Uterus (tissue), 2 donors: ENCODE measurements around the gene KLF15.

Experiments used
- CTCF ChIP-seq, 4 experiments: fragments of 200-600 bp in 2 of 4; fragments of 450-650 bp in 2 of 4; sonication (generic) in 2 of 4; IDR thresholded peaks; one replicate each; pipeline ENCODE4 v1.5.1; 2016 to 2019; ENCODE audit warnings: antibody characterized with exemption in 4 of 4, mild to moderate bottlenecking in 2 of 4, moderate library complexity in 1 of 4
- POLR2A ChIP-seq, 2 donors: fragments of 450-650 bp; IDR thresholded peaks; one replicate each; pipeline ENCODE4 v1.6.1; 2016; ENCODE audit warnings: antibody characterized with exemption in 2 of 2, mild to moderate bottlenecking in 1 of 2, moderate library complexity in 1 of 2

DNA sequence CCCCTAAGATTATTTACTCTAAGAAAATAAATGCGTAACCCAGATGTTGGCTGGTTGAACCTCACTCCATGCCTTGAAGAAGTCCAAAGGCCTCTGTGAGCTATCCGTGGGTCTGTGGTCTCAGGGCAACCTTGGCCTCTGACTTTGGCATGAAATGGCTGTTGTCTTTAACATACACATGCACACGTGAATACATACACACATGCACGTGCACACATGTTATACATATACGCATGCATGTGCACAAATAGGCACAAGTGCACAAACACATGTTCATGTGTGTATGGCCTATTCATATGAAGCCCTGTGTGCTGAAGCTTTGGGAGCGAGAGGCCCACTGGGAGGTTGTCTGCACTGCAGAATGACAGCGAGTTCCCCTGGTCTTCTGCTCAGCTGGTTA, 50.8 kb downstream of the KLF15 start:
- TF ChIP-seq CTCF (IDR thresholded peaks at IDR 0.05) (no peak), POLR2A (IDR thresholded peaks at IDR 0.05) (no peak)
